GM21447 (cell line): ENCODE results near the gene LTB.

Experiments
- ATAC-seq: cut with Tn5 transposase; IDR thresholded peaks from one replicate; pipeline ENCODE4 v1.9.1; 2021; ENCODE audit not compliant: unreplicated experiment

The LTB gene

DNA sequence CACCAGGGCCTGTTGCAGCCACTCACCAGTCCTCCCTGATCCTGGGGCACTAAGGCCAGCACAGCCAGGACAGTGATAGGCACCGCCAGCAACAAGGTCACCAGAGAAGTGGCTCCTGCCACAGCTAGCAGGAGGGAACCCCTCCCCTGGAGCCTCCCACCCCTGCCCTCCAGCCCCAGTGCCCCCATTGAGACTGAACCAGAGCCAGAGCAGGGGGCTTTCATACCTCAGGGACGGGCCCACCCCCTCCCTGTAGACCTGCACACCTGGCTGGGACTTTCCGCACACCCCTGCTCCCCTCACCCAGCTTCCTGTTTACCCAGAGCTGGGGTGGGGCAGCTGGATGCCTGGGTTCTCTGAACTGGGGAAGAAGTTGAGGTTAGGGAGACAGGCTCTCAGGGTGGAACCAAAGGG lies at the start of gene LTB:
LTB (minus strand) TSS at position 195 of the 414 bp plus-strand sequence; CDS start at position 188, 7 bp downstream.
- no peak for ATAC-seq

GRCh38 chr6:31631681-31632278 lies 49.6 kb upstream of the LTB start:
- no peak for ATAC-seq

GRCh38 chr6:31631209-31631608 lies 49.0 kb upstream of the LTB start:
- no peak for ATAC-seq

GRCh38 chr6:31630177-31630934 lies 48.1 kb upstream of the LTB start:
- no peak for ATAC-seq

DNA sequence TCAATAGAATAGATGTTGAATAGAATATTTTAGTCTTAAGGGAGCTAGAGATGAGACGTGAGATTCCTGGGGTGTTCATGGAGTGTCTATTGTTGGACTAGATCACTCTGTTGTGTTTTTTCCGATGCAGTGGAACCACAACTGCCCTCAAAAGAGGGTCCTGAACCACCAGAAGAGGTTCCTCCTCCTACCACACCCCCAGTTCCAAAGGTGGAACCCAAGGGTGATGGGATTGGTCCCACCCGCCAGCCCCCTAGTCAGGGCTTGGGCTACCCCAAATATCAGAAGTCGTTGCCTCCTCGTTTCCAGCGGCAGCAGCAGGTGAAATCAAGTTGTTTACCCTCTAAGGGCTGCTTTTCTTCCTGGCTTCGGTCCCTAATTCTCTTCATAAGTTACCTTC lies 46.8 kb upstream of the LTB start:
- ATAC-seq: no peak

- no peak for ATAC-seq
These were observed 45.6 kb upstream of the LTB start for GRCh38 chr6:31627690-31628287.

DNA sequence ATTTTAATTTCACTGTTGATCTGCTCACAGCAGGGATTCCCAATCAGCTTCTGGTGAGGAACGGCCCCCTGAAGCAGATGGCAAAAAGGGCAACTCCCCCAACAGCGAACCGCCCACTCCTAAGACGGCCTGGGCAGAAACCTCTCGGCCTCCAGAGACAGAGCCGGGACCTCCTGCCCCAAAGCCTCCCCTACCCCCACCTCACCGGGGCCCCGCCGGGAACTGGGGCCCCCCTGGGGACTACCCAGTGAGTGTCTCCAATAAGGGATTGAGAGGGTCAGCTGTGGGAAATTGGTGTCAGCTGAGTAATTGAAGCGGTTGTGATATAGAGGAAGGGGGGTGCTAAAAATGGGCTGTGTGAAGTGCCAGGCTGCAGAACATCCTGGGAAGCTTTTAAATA lies 44.7 kb upstream of the LTB start:
- no peak for ATAC-seq

DNA sequence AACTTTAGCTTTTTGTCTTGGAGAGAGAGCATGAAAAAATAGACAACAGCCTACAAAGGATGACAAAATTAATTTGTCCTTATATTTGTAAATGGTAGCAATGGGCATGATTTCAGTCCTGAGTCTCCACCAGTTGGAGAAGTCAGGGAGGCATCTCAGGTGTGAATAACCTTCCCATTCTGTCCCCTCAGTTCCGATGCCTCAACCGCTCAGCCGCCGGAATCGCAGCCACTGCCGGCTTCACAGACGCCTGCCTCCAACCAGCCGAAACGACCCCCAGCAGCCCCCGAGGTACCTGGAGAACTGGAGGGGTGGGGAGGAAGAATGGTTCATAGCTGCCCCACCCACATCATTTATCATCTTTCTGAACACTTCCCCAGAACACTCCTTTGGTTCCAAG lies 41.8 kb upstream of the LTB start:
- ATAC-seq: no peak

GRCh38 chr6:31622684-31623091 lies 40.5 kb upstream of the LTB start:
- no peak for ATAC-seq

DNA sequence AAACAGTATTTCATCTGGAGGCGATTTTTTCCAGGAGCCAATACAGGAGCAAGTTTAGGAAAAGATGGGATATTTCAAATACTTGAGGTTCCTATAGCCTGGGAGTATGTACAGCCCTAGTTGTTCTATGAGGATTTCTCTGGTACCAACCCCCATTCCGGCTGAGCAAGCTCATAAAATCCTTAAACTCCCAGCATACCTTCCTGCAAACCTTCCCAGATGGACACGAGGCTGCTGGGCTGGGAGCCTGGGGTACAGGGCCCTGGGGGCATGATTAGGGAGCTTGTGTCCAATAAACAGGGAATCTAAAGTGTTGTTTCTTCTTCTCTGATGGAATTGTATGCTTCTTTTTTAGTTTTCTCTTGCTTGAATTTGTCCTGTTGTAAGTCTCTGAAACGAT lies 39.8 kb upstream of the LTB start:
- ATAC-seq: no peak

GRCh38 chr6:31621320-31621939 lies 39.2 kb upstream of the LTB start:
- ATAC-seq: no peak

DNA sequence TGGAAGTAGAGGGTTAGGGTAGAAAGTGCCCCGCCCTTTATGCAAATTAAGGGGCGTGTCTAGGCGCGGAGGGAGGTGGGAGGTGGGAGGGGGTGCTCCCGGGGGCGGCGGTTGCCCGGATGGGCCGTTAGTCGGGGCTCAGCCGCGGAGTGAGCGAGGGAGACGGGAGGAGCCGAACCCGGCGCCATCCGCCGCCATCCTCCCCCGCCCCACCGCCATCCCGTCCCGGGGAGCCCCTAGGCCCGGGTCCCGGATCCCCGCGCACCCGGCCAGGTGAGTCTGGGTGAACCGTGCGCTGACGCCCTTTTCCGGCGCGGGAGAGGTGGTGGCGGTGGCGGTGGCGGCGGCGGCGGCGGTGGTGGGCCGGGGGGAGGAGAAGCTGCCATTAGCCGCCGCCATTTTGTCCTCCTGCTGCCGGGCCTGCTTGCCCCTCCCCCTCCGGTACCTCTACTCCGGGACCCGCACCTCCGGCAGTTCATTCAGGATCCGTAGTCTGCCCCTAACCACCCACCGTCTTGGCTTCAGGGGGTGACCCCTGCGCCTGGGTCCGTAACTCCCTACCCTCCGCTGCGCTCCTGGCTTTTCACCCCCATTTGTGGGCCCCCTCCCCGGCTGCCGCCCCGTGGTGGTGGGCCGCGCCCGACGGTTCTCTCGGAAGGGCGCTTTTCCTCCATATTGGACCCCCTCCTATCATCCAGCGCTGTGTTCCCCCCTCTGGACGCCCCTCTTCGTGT lies 38.5 kb upstream of the LTB start, which contains the start of gene PRRC2A:
PRRC2A (plus strand) TSS at position 130 of the 734 bp plus-strand sequence. CDS start 2,075 bp downstream, outside the sequence.
- peak; percentile 29 for ATAC-seq

GRCh38 chr6:31619805-31620585 lies 37.8 kb upstream of the LTB start:
- ATAC-seq: peak; percentile 80

- ATAC-seq: no peak
These were observed 34.8 kb upstream of the LTB start for GRCh38 chr6:31617010-31617409.

GRCh38 chr6:31615748-31616147 lies 33.5 kb upstream of the LTB start:
- no peak for ATAC-seq

DNA sequence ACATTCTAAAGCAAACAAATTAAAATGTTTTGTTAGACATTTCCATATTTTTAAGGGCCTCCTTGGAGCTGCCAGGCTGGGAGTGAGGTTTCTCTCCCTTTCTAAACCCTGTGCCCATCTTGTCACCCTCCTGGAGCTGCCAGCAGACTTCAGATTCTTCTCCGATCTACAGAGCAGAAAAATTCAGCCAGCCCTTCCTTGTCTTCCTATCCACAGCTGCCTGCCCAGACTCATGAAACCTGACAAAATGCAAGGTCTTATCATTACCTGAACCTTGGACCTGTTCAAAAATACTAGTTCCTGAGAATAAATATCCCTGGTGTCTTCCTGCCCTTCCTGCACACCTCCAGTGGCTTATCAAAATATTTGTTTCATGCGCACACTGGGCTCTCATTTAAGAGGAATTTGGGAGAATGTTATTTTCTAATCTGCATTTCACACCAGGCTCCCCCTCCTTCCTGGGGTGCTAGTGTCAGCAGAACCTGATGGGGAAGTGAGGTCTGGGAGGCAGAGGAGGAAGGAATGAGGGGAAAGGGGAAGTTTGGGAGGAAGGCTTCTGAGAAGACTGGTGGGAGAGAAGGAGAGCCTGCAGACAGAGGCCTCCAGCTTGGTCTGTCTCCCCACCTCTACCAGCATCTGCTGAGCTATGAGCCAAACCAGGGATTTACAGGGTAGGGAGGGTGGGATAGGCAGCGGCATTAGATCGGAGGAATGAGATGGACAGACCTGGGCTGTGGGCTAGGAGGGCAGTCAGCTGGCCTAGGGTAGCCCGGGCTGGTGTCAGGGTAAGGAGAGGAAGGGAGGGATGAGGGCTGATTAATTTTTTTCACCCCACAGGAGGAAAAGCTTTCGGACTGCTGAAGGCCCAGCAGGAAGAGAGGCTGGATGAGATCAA lies 32.7 kb upstream of the LTB start, which contains the start of gene AIF1:
AIF1 (plus strand) TSS at position 551 of the 895 bp plus-strand sequence; CDS start at position 647, 96 bp downstream.
- ATAC-seq: no peak

- ATAC-seq: no peak
These were observed 31.9 kb upstream of the LTB start for GRCh38 chr6:31614075-31614619.

- no peak for ATAC-seq
These were observed 28.7 kb upstream of the LTB start for GRCh38 chr6:31610968-31611367.
